Left renal cortex interstitium (tissue), 4 donors: ENCODE measurements around the gene FOS. TPM values are rescaled to one million over a fixed set of nuclear protein-coding genes. Genes with fewer than 3 reads are reported as not detected.

Source experiments
- DNase-seq, 4 donors: peaks; one replicate each; pipeline ENCODE4 v3.0.0-alpha.2; 2013; ENCODE audit warnings: low read depth in 4 of 4, low spot score in 2 of 4, missing footprints in 1 of 4
- polyA plus RNA-seq, 4 donors: library from polyadenylated mRNA; unstranded; fragments of 120-200 nt; gene quantifications; one replicate each; pipeline ENCODE4 v1.2.1, GENCODE V29; 2013; ENCODE audit not compliant: insufficient read length in 4 of 4

Gene FOS
- polyA plus RNA-seq, 4 donors: 42.5 to 913 (median 86.9) TPM

DNA sequence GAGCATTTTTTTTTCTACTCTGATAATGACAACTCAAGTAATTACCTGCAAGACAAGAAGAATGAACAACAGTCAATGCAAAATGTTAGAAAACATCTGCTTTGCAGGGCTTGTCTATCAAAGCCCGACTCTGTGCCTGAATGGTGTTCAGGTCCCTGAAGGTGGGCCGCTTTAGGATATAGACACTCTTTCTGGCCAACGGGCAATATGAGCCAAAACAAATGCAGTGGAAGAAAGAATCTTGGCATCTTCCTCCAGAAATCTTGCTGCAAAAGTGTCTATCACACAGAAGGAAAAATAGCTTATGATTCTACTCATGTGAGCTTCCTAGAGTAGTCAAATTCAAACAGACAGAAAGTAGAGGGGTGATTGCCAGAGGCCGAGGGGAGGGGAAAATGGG is 32.7 kb downstream of the FOS start:
- no peak for DNase-seq

DNA sequence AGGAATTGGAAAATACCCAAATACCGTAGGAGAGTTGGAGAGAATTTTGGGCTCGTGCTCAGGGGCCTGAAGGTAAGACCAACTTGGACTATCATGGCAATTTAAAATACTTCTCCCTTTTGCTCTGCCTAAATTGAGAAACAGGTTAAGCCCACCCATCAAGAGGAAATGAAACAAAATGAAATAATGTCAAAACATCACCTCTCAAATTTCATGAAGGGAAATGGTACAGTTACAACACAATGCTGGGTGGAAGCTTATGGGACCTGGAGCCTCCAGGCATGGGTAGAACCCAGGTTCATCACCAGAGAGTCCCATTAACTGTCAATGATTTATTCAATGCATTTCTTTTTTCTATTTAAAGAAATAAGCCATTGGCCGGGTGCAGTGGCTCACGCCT is 33.7 kb downstream of the FOS start:
- DNase-seq: no peak

DNA sequence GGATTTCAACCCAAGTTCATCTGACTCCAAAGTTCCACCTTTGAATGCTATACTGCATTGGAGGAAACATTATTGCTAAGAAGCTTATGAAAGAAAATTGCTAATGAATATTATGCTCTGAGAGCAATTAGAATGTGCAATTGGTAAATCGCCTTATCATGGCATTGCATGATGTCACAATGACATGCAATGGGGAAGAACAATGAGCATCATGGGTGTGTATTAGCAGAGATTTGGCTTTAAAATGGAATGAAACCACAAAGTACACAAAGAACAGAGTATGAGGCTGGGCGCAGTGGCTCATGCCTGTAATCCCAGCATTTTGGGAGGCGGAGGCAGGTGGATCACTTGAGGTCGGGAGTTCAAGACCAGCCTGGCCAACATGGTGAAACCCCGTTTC is 34.7 kb downstream of the FOS start:
- DNase-seq: no peak

DNA sequence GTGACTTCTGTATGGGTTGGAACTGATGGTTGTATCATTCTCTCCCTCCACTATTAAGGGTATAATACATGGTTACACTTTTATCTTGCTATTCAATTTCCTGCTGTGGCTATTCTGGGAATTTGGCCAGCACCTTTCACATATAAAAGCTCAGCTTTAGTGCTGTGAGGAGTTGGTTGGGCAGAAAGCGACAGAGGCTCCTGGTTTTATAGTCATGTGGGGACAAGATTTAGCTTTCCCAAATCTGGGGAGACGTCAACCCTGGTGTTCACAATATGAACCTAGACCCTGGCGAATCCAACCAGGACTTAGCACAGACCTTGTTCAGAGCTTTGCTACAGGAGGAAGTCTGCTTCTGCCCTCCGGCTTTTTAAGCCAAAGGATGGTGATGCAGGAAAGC is 36.5 kb downstream of the FOS start:
- no peak for DNase-seq

DNA sequence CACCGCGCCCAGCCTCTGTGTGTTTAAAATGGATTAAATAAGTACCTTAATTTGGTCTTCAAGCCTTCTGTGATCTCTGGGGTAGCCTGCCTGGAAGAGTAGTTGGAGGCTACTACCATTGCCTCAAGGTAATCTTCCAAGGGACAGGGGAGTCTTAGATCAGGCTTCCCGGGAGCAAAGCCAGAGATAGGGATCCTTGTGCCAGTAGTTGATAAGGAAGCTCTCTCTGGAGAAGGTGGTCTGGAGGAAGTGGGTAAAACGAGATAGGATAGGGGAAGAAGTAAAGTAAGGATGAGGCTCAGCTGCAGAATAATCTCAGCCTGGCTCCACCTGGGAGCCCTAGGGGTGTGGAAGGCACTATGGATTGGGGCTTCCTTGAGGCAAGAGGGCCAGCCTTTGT is 38.5 kb downstream of the FOS start:
- no peak for DNase-seq

DNA sequence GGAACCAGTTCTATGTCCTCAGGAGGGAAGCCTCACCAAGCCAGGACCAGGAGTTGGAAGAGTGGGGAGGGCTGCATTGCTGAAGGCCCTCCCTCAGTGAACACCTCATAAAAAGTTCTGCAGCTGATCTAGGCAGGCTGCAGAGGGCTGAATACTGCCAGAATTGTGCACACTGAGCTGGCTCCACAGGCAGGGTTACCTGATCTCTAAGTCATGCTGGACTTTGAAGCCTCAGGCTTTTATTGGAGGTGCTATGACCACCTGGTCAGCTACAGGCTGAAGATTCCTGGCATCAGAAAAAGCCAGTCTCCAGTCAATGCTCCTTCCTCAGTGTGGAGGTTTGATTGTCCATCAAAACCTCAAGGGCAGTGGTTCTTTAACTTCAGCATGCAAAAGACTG is 39.7 kb downstream of the FOS start:
- DNase-seq: no peak

DNA sequence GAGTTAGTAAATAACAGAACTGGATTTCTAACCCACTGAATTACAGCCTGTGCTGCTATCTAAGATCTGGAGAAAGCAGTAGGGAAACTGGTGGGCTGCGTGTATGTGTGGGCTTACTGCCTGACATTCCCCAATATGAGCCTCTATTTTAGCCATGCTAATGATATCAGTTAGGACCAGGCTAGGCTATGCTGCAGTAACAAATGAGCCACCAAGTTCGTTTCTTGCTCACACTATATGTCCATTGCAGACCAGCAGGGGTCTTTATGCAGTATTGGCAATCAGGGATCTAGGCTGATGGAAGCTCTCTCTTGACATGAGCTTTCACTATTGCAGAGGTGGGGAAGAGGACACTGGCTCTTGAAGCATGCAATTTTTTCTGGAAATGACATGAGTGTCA is 40.4 kb downstream of the FOS start:
- no peak for DNase-seq

DNA sequence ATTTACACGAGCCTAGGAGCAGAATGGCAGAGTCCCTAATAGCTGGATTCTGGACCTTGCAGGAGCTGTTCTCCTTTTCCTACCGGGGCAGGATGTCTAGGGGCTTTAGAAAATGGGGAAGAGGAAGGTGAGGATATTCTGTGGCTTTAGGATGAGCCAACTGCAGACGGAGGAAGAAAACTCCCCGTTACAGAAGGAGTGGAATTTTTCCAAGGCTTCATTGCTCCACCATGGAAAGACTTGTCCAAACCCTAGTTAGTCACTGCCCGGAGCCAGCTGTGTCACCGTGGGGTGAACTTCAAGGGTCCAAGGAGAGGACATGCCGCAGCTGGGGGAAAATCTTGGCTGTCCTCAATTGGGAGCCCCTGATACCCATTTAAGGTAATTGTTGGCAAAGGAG is 41.6 kb downstream of the FOS start:
- DNase-seq: no peak

DNA sequence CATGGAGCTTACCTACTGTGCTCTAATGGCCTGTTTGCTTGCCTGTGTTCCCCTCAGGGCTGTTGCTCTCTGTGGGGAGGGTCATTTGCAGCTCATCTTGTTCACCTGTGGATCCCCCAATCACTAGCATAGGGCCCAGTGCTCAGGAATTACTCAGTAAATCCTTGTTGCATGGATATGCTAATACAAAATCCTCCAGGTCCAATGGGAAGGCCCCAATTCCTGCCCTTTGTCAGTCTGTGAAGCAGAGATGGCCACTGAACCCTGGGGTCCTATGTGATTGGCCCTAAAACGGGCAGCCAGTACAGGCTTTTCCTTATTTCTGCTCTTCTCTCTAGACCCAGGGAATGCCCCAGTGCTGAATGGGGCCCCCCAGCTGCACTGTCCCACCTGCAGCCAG is 44.1 kb downstream of the FOS start:
- no peak for DNase-seq

DNA sequence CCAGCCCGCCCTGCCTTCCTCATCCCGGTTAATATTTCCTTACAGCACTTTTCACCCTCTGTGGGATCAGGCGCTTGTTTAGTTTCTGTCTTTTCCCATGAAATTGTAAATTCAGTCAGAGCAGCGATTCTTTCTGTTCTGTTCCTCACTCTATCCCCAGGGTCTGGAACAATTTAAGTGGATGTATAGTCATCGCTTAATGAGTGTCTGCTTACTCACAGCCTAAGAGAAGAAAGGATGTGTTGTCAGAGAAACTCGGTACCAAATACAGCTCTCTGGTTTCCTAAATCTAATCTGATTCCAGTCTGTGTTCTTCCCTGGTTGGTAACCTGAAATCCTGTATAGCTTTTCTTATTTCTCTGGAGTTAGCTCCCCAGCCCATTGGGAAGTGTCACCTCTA is 44.9 kb downstream of the FOS start:
- no peak for DNase-seq

DNA sequence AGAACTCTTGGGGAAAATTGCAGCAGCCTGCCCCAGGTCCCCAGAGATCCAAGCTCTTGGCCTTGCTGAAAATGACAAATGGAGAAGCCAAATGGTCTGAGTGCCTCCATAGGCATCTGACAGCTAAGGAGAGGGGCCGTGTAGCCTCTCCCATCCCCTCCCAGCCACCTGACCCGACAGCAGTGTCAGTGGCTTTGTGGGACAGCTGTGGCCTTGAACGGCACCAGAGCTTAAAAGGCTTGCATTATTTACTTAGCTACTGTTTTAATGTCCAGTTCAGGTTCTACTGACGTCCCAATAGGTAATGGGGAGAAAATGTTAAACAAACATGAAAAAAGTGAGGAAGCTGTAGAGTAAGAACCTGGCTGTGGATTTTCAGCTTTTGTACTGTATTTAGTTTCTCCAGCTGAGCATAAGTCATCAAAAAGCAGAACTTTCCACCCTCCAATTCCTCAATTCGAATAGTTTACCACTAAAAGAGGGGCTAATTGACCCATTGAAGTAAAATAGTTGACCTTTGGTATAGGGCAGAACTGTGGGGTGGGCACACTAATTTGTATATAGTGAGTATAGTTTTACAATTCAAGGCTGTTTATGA is 50.0 kb downstream of the FOS start:
- DNase-seq: no peak

DNA sequence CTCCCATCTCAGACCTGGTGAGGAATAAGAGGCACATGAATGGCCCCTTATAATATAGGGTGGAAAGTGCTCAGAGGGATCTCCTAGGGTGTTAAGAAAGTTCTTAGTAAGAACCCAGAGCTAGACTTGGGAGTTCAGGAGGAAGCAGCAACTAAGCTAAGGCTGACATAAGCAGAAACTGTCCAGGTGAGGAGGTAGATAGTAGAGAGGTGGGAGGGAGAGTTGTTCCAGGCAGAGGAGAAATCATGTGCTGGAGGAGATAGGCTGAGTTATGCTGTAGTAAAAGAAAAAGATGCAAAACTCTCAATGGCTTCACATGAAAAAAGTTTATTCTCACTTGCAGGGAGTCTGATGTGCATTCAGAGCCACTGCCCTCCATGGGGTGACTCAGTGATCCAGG is 50.7 kb downstream of the FOS start:
- no peak for DNase-seq

DNA sequence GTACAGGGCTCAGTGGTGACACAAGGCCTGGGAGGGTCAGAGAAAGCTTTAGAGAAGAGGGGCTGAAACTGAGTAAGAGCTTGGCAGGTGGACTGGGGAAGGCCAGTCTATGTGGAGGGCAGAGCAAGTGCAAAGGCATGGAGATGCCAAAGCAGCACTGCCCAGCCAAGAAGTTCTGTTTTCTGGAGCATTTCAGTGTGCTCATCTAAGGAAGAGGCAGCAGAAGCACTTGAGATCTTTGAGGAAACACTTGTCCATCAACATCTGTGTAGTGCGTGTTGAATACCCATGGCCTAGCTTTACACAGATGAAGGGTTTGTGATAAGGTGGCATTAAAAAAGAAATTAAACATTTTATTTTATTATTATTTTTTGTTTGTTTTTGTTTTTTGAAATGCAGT is 52.8 kb downstream of the FOS start:
- DNase-seq: no peak

Other genes starting within 250 kb of the FOS start
- 10 to 100 TPM; 33.3 to 43.7 (median 38.4) TPM for gene MLH3, start 227.4 kb upstream of the FOS start, polyA plus RNA-seq
- 10 to 100 TPM; 25.4 to 65.2 (median 36.6) TPM for gene ACYP1, start 214.8 kb upstream of the FOS start, polyA plus RNA-seq
- gene ZC2HC1C, start 209.2 kb upstream of the FOS start, polyA plus RNA-seq: 10 to 100 TPM in 1 of 4 donors, 1 to 10 TPM in 3; 7.1 to 10.8 (median 7.2) TPM
- gene NEK9, start 151.8 kb upstream of the FOS start, polyA plus RNA-seq: 100 to 1,000 TPM; 120 to 150 (median 133) TPM
- gene TMED10, start 102.2 kb upstream of the FOS start, polyA plus RNA-seq: 100 to 1,000 TPM; 230 to 268 (median 246) TPM
- 10 to 100 TPM; 21.6 to 32.1 (median 24.5) TPM for gene JDP2, start 149.2 kb downstream of the FOS start, polyA plus RNA-seq
- under 1 TPM; 0.28 to 0.86 (median 0.71) TPM for gene BATF, start 243.6 kb downstream of the FOS start, polyA plus RNA-seq